GM18861 (cell line): ENCODE data around the gene RESF1.

Source experiments
- ATAC-seq: cut with Tn5 transposase; IDR thresholded peaks from one replicate; pipeline ENCODE4 v1.9.1; 2021; ENCODE audit not compliant: unreplicated experiment

The RESF1 gene

DNA sequence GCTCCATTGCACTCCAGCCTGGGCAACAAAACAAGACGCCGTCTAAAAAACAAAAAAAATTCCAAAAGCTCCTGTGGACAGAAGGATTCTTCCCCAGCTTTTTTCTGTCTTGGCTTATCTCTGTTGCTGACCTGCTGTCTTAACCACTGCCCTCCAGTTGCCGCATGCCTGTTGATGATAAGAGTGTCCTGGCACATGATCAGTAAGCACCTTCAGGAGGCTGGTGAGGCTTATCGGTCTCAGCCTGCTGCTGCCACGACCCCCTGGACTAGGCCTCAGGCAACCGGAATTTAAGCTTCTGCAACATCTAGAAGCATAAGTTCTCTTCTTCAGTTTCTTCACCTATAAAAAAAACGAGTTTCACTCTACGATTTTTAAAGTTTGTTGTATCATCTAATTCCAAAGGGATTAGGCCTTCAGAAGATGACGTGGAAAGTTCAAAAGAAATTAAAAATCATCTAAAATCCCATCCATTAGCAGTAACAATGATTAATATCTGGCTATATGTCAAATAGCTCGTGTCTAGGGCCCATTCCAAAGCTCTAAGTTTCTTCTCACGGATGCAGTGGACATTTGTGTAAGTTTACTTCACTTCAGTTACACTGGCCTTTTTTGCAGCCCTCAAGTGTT is 46.4 kb downstream of the RESF1 start:
- no peak for ATAC-seq
